Measurements from ENCODE around the gene KANSL1. TPM values are rescaled to one million over a fixed set of nuclear protein-coding genes. Genes with fewer than 3 reads are reported as not detected.

Gene KANSL1
- total RNA-seq, 2 donors from 2014 or later, result 60.0 to 72.3 TPM

GRCh38 chr17:46100590-46100989, 92.6 kb downstream of the KANSL1 start:
- no peaks in the 10 kb centered on the region for H3K9me3 ChIP-seq
- TF ChIP-seq CTCF (IDR thresholded peaks at IDR 0.05), result no peak
- no peaks in the 10 kb centered on the region for H3K4me1 ChIP-seq
- no peaks in the 10 kb centered on the region for H3K36me3 ChIP-seq
- DNase-seq, result no peak
- no peak overlapping the region for H3K9ac ChIP-seq (ENCODE audit: low read depth in 2 of 2, low read length in 2 of 2)
- intact Hi-C loops (cut with DNase I), result no loop called here
- H3K27me3 ChIP-seq, result no peaks in the 10 kb centered on the region
- no peak overlapping the region for H3K27ac ChIP-seq
- no peak overlapping the region for H3K4me3 ChIP-seq

GRCh38 chr17:46099865-46100264, 93.4 kb downstream of the KANSL1 start:
- no peak for TF ChIP-seq CTCF (IDR thresholded peaks at IDR 0.05)
- H3K36me3 ChIP-seq, result no peaks in the 10 kb centered on the region
- H3K27ac ChIP-seq, result no peak overlapping the region
- H3K9me3 ChIP-seq, result no peaks in the 10 kb centered on the region
- no peak overlapping the region for H3K4me3 ChIP-seq
- intact Hi-C loops (cut with DNase I), result no loop called here
- H3K27me3 ChIP-seq, result no peaks in the 10 kb centered on the region
- H3K9ac ChIP-seq (ENCODE audit: low read depth in 2 of 2, low read length in 2 of 2), result no peak overlapping the region
- no peaks in the 10 kb centered on the region for H3K4me1 ChIP-seq
- DNase-seq, result no peak

GRCh38 chr17:46097497-46097896, 95.7 kb downstream of the KANSL1 start:
- Histone ChIP-seq H3K4me1 (no peaks in the 10 kb centered on the region), H3K27ac (no peak overlapping the region), H3K9me3 (no peaks in the 10 kb centered on the region), H3K36me3 (no peaks in the 10 kb centered on the region), H3K9ac (ENCODE audit: low read depth in 2 of 2, low read length in 2 of 2) (no peak overlapping the region), H3K27me3 (no peaks in the 10 kb centered on the region), H3K4me3 (no peak overlapping the region)
- intact Hi-C loops (cut with DNase I), result no loop called here
- DNase-seq, result no peak
- TF ChIP-seq CTCF (IDR thresholded peaks at IDR 0.05), result no peak

GRCh38 chr17:46092991-46093390, 100.2 kb downstream of the KANSL1 start:
- intact Hi-C loops (cut with DNase I), result no loop called here
- no peak for DNase-seq

GRCh38 chr17:46090871-46091270, 102.4 kb downstream of the KANSL1 start:
- intact Hi-C loops (cut with DNase I), result no loop called here
- Histone ChIP-seq H3K27ac (no peak overlapping the region), H3K27me3 (no peaks in the 10 kb centered on the region), H3K4me1 (no peaks in the 10 kb centered on the region), H3K9me3 (no peaks in the 10 kb centered on the region), H3K4me3 (no peak overlapping the region), H3K36me3 (no peaks in the 10 kb centered on the region), H3K9ac (ENCODE audit: low read depth in 2 of 2, low read length in 2 of 2) (no peak overlapping the region)
- DNase-seq, result no peak
- no peak for TF ChIP-seq CTCF (IDR thresholded peaks at IDR 0.05)

More at GRCh38 chr17:46092991-46093390, 100.2 kb downstream of the KANSL1 start:
- Histone ChIP-seq H3K4me3 (no peak overlapping the region), H3K27ac (no peak overlapping the region), H3K9me3 (no peaks in the 10 kb centered on the region), H3K4me1 (no peaks in the 10 kb centered on the region), H3K36me3 (no peaks in the 10 kb centered on the region), H3K9ac (ENCODE audit: low read depth in 2 of 2, low read length in 2 of 2) (no peak overlapping the region), H3K27me3 (no peaks in the 10 kb centered on the region)
- TF ChIP-seq CTCF (IDR thresholded peaks at IDR 0.05), result no peak
